ENCODE data around the gene ODF2.

Gene ODF2

GRCh38 chr9:128526720-128527119 is 70.9 kb downstream of the ODF2 start:
- DNase-seq (ENCODE audit: low read depth, low spot score), result no peak

- DNase-seq (ENCODE audit: low read depth, low spot score), result no peak
These were observed 72.8 kb downstream of the ODF2 start for GRCh38 chr9:128528445-128529160.

GRCh38 chr9:128529191-128529590 is 73.4 kb downstream of the ODF2 start:
- DNase-seq (ENCODE audit: low read depth, low spot score), result no peak

GRCh38 chr9:128532581-128532980 is 76.8 kb downstream of the ODF2 start:
- no peak for DNase-seq (ENCODE audit: low read depth, low spot score)

GRCh38 chr9:128540634-128541360 is 85.0 kb downstream of the ODF2 start:
- DNase-seq (ENCODE audit: low read depth, low spot score), result no peak

- no peak for DNase-seq (ENCODE audit: low read depth, low spot score)
These were observed 90.7 kb downstream of the ODF2 start for GRCh38 chr9:128546504-128546903.

- no peak for DNase-seq (ENCODE audit: low read depth, low spot score)
These were observed 93.1 kb downstream of the ODF2 start for GRCh38 chr9:128548876-128549275.

GRCh38 chr9:128550226-128550625 is 94.4 kb downstream of the ODF2 start:
- DNase-seq (ENCODE audit: low read depth, low spot score), result no peak
